SK-N-SH (cell line): Measurements from ENCODE around the gene LRRC46. TPM values are rescaled to one million over a fixed set of nuclear protein-coding genes. Genes with fewer than 3 reads are reported as not detected.

Source experiments
- CTCF ChIA-PET: fragments of 300-600, 350-600 bp; formaldehyde crosslinking; extraction: SDS; loops from one replicate; lab custom pipeline; 2021; lab: Yijun Ruan, JAX
- POLR2A ChIA-PET: fragments of 350-600 bp; sonication (Branson Sonifier 250); formaldehyde crosslinking; extraction: SDS; loops from one replicate; lab custom pipeline; 2020; ENCODE audit warnings: antibody characterized with exemption, inconsistent platforms; lab: Yijun Ruan, JAX
- DNase-seq: peaks from one replicate; pipeline ENCODE4 v3.0.0; 2012
- H2AFZ ChIP-seq: fragments of 200-600 bp; sonication (generic); 2 replicates; pipeline ENCODE4 v1.8.1; 2016; ENCODE audit warnings: antibody characterized with exemption, mild to moderate bottlenecking, low read depth
- H3F3A ChIP-seq: fragments of 200-600 bp; sonication (generic); replicated peaks from 2 replicates; pipeline ENCODE3; 2016; ENCODE audit warnings: antibody characterized with exemption, mild to moderate bottlenecking; ENCODE audit not compliant: insufficient read depth
- H3K27ac ChIP-seq, 2 experiments: fragments of 200-500 bp in 1 of 2; fragments of 200-600 bp in 1 of 2; sonication (Bioruptor generic) in 1 of 2; sonication (generic), shearing (Covaris generic) in 1 of 2; 2 replicates each; pipeline versions ENCODE4 v1.5.1 to v1.6.1; 2014 to 2016; ENCODE audit warnings: low read depth in 2 of 2, inconsistent platforms in 1 of 2, low read length in 1 of 2, mild to moderate bottlenecking in 1 of 2, mixed read lengths in 1 of 2
- H3K27me3 ChIP-seq: fragments of 200-600 bp; sonication (generic), shearing (Covaris generic); 2 replicates; pipeline ENCODE4 v1.6.1; 2016; ENCODE audit warnings: mixed run types; ENCODE audit not compliant: insufficient read depth
- H3K36me3 ChIP-seq, 2 experiments: fragments of 200-500 bp in 1 of 2; fragments of 200-600 bp in 1 of 2; sonication (Bioruptor generic) in 1 of 2; sonication (generic) in 1 of 2; replicated peaks in 1 of 2; 2 replicates each; pipeline versions ENCODE3 to v1.5.1; 2014 to 2016; ENCODE audit warnings: low read length in 1 of 2, mild to moderate bottlenecking in 1 of 2; ENCODE audit not compliant: insufficient read depth in 2 of 2, control insufficient read depth in 1 of 2
- H3K4me1 ChIP-seq, 2 experiments: fragments of 200-500 bp in 1 of 2; fragments of 200-600 bp in 1 of 2; sonication (Bioruptor generic) in 1 of 2; sonication (generic), shearing (Covaris generic) in 1 of 2; 2 replicates each; pipeline versions ENCODE4 v1.5.1 to v1.6.1; 2014 to 2016; ENCODE audit warnings: low read depth in 1 of 2, low read length in 1 of 2, mixed run types in 1 of 2; ENCODE audit not compliant: insufficient read depth in 2 of 2, control insufficient read depth in 1 of 2
- H3K4me2 ChIP-seq: fragments of 200-600 bp; sonication (generic), shearing (Covaris generic); 2 replicates; pipeline ENCODE4 v1.6.1; 2017; ENCODE audit warnings: mixed run types
- H3K4me3 ChIP-seq, 2 experiments: fragments of 200-500 bp in 1 of 2; fragments of 200-600 bp in 1 of 2; sonication (Bioruptor generic) in 1 of 2; sonication (generic), shearing (Covaris generic) in 1 of 2; 2 replicates each; pipeline versions ENCODE4 v1.5.1 to v1.8.1; 2014 to 2016; ENCODE audit warnings: low read depth in 2 of 2, inconsistent platforms in 1 of 2, low read length in 1 of 2, mild to moderate bottlenecking in 1 of 2, mixed read lengths in 1 of 2, moderate library complexity in 1 of 2
- H3K79me2 ChIP-seq: fragments of 200-600 bp; sonication (generic); 2 replicates; pipeline ENCODE4 v1.8.1; 2017; ENCODE audit warnings: mild to moderate bottlenecking; ENCODE audit not compliant: insufficient read depth
- H3K9ac ChIP-seq: fragments of 200-600 bp; sonication (generic); 2 replicates; pipeline ENCODE4 v1.6.1; 2017; ENCODE audit warnings: mixed run types
- H3K9me2 ChIP-seq: fragments of 200-600 bp; sonication (generic); 2 replicates; pipeline ENCODE4 v1.6.1; 2017; ENCODE audit warnings: mixed run types
- H3K9me3 ChIP-seq: fragments of 200-600 bp; sonication (generic); 2 replicates; pipeline ENCODE4 v1.6.1; 2017; ENCODE audit warnings: mixed run types, mild to moderate bottlenecking, moderate library complexity
- H4K20me1 ChIP-seq: fragments of 200-600 bp; sonication (generic); 2 replicates; pipeline ENCODE4 v1.6.1; 2017; ENCODE audit warnings: mild to moderate bottlenecking, mixed run types; ENCODE audit not compliant: insufficient read depth
- EP300 ChIP-seq, 2 experiments: IDR thresholded peaks; 2 replicates each; pipeline versions ENCODE4 v1.4.0 to v1.6.1; 2012; ENCODE audit warnings: borderline replicate concordance in 1 of 2, low read depth in 1 of 2, low read length in 1 of 2
- FOXJ3 ChIP-seq: sonication (generic); formaldehyde crosslinking; IDR thresholded peaks from 2 replicates; pipeline ENCODE4 v1.5.1; 2020; ENCODE audit warnings: mild to moderate bottlenecking, missing genetic modification reagents
- JUND ChIP-seq: IDR thresholded peaks from 2 replicates; pipeline ENCODE4 v1.4.0; 2012
- MXI1 ChIP-seq: IDR thresholded peaks from 2 replicates; pipeline ENCODE4 v1.6.1; 2012; ENCODE audit warnings: mild to moderate bottlenecking, low read depth, low read length, improper control_type of control experiment
- POLR2AphosphoS5 ChIP-seq: IDR thresholded peaks from 2 replicates; pipeline ENCODE4 v1.6.1; 2012; ENCODE audit warnings: low read depth, low read length
- RCOR1 ChIP-seq: fragments of 150-350 bp; IDR thresholded peaks from 2 replicates; pipeline ENCODE4 v1.6.1; 2017; ENCODE audit warnings: antibody characterized with exemption, low read length
- RXRA ChIP-seq: IDR thresholded peaks from 2 replicates; pipeline ENCODE4 v1.4.0; 2012; ENCODE audit warnings: low read depth, mild to moderate bottlenecking, borderline replicate concordance
- SMC3 ChIP-seq: IDR thresholded peaks from 2 replicates; pipeline ENCODE4 v1.6.1; 2012; ENCODE audit warnings: low read depth, low read length, improper control_type of control experiment
- TAF1 ChIP-seq: IDR thresholded peaks from 2 replicates; pipeline ENCODE4 v1.6.1; 2012; ENCODE audit warnings: low read depth, mild to moderate bottlenecking, low read length, moderate library complexity, borderline replicate concordance
- YY1 ChIP-seq: IDR thresholded peaks from 2 replicates; pipeline ENCODE4 v1.4.0; 2012; ENCODE audit warnings: low read depth, mild to moderate bottlenecking
- WGBS: methylation state at CpG from one replicate; pipeline ENCODE4 v1.1.6; 2017; ENCODE audit warnings: low lambda C conversion rate; 5-methylcytosine and 5-hydroxymethylcytosine counted together
- polyA plus RNA-seq, 3 experiments: library from polyadenylated mRNA; depleted of rRNA; stranded (reverse); fragments of >200 nt; gene quantifications; 2 replicates each; pipeline ENCODE4 v1.2.3, GENCODE V29; 2012
- TF ChIP-seq, protein P1 (sequence below): IDR thresholded peaks from 2 replicates; pipeline ENCODE4 v1.4.0; 2012; ENCODE audit warnings: low read depth, borderline replicate concordance
- TF ChIP-seq, protein P2 (sequence below): IDR thresholded peaks from 2 replicates; pipeline ENCODE4 v1.4.0; 2012; ENCODE audit warnings: low read depth, borderline replicate concordance
- TF ChIP-seq, protein P3 (sequence below): IDR thresholded peaks from 2 replicates; pipeline ENCODE4 v1.6.1; 2012; ENCODE audit warnings: mild to moderate bottlenecking, low read depth, low read length, moderate library complexity
- TF ChIP-seq, protein P4 (sequence below): fragments of 150-350 bp; IDR thresholded peaks from 2 replicates; pipeline ENCODE4 v1.6.1; 2016; ENCODE audit warnings: mild to moderate bottlenecking, low read depth, low read length
- TF ChIP-seq, protein P5 (sequence below): IDR thresholded peaks from 2 replicates; pipeline ENCODE4 v1.4.0; 2012; ENCODE audit warnings: low read depth
- TF ChIP-seq, protein P6 (sequence below): IDR thresholded peaks from 2 replicates; pipeline ENCODE4; 2012

Gene LRRC46
- polyA plus RNA-seq, 1 of the 3 experiments (the other 2 are of a cell fraction), result 1.6 TPM

DNA sequence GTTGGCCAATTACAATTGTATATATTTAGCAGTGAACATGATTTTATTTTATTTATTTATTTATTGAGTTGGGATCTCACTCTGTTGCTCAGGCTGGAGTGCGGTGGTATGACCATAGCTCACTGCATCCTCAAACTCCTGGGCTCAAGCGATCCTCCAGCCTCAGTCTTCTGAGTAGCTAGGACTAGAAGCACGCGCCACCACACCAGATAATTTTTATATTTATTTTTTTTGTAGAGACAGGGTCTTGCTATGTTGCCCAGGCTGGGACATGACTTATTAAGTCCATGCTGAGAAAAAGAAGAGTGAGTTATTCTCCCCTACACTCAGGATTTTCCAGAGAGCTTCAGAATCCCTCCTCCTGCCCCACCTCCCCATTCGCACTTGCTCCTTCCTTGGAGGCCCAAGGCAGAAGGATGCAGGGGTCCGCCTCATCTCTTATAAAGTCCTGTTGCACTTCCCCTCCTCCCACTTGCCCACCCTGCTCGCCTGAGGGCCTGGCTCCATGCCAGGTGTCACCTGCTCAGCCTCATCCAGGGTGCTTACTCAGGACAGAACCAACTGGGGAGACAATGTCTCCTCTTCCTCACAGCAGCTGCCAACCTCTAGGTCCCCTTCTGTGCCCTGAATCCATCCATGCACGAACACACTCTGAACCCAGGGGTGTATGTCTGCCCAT lies 48.4 kb downstream of the LRRC46 start:
- Histone ChIP-seq H3F3A (peaks cover 5% of the 10 kb centered on the region), H4K20me1 (no peaks in the 10 kb centered on the region), H3K4me1 (peaks cover 0 to 8% of the 10 kb centered on the region in 2 experiments; a peak in 1 of 4 replicates), H3K9me3 (no peaks in the 10 kb centered on the region), H3K36me3 (no peaks in the 10 kb centered on the region), H3K79me2 (no peaks in the 10 kb centered on the region), H3K27me3 (peaks cover 26% of the 10 kb centered on the region; the same call in 1 of the 2 replicates), H3K9ac (no peak overlapping the region), H3K4me2 (no peak overlapping the region), H3K9me2 (no peaks in the 10 kb centered on the region), H3K27ac (no peak overlapping the region), H3K4me3 (no peak overlapping the region), H2AFZ (no peak overlapping the region)
- TF ChIP-seq YY1 (no peak), JUND (no peak), TAF1 (no peak), POLR2AphosphoS5 (no peak), SMC3 (no peak), RCOR1 (no peak), FOXJ3 (CRISPR knock-in tag) (no peak), EP300 (IDR thresholded peaks at IDR 0.05; ENCODE audit: borderline replicate concordance in 1 of 2, low read depth in 1 of 2, low read length in 1 of 2) (no peak), MXI1 (no peak), RXRA (no peak)
- TF ChIP-seq, protein P1, sequence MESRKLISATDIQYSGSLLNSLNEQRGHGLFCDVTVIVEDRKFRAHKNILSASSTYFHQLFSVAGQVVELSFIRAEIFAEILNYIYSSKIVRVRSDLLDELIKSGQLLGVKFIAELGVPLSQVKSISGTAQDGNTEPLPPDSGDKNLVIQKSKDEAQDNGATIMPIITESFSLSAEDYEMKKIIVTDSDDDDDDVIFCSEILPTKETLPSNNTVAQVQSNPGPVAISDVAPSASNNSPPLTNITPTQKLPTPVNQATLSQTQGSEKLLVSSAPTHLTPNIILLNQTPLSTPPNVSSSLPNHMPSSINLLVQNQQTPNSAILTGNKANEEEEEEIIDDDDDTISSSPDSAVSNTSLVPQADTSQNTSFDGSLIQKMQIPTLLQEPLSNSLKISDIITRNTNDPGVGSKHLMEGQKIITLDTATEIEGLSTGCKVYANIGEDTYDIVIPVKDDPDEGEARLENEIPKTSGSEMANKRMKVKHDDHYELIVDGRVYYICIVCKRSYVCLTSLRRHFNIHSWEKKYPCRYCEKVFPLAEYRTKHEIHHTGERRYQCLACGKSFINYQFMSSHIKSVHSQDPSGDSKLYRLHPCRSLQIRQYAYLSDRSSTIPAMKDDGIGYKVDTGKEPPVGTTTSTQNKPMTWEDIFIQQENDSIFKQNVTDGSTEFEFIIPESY, result no peak
- TF ChIP-seq, protein P2, sequence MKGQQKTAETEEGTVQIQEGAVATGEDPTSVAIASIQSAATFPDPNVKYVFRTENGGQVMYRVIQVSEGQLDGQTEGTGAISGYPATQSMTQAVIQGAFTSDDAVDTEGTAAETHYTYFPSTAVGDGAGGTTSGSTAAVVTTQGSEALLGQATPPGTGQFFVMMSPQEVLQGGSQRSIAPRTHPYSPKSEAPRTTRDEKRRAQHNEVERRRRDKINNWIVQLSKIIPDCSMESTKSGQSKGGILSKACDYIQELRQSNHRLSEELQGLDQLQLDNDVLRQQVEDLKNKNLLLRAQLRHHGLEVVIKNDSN, result no peak
- TF ChIP-seq, protein P3, sequence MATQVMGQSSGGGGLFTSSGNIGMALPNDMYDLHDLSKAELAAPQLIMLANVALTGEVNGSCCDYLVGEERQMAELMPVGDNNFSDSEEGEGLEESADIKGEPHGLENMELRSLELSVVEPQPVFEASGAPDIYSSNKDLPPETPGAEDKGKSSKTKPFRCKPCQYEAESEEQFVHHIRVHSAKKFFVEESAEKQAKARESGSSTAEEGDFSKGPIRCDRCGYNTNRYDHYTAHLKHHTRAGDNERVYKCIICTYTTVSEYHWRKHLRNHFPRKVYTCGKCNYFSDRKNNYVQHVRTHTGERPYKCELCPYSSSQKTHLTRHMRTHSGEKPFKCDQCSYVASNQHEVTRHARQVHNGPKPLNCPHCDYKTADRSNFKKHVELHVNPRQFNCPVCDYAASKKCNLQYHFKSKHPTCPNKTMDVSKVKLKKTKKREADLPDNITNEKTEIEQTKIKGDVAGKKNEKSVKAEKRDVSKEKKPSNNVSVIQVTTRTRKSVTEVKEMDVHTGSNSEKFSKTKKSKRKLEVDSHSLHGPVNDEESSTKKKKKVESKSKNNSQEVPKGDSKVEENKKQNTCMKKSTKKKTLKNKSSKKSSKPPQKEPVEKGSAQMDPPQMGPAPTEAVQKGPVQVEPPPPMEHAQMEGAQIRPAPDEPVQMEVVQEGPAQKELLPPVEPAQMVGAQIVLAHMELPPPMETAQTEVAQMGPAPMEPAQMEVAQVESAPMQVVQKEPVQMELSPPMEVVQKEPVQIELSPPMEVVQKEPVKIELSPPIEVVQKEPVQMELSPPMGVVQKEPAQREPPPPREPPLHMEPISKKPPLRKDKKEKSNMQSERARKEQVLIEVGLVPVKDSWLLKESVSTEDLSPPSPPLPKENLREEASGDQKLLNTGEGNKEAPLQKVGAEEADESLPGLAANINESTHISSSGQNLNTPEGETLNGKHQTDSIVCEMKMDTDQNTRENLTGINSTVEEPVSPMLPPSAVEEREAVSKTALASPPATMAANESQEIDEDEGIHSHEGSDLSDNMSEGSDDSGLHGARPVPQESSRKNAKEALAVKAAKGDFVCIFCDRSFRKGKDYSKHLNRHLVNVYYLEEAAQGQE, result no peak
- TF ChIP-seq, protein P4, sequence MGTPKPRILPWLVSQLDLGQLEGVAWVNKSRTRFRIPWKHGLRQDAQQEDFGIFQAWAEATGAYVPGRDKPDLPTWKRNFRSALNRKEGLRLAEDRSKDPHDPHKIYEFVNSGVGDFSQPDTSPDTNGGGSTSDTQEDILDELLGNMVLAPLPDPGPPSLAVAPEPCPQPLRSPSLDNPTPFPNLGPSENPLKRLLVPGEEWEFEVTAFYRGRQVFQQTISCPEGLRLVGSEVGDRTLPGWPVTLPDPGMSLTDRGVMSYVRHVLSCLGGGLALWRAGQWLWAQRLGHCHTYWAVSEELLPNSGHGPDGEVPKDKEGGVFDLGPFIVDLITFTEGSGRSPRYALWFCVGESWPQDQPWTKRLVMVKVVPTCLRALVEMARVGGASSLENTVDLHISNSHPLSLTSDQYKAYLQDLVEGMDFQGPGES, result no peak
- TF ChIP-seq, protein P5, sequence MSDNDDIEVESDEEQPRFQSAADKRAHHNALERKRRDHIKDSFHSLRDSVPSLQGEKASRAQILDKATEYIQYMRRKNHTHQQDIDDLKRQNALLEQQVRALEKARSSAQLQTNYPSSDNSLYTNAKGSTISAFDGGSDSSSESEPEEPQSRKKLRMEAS, result no peak
- TF ChIP-seq, protein P6, sequence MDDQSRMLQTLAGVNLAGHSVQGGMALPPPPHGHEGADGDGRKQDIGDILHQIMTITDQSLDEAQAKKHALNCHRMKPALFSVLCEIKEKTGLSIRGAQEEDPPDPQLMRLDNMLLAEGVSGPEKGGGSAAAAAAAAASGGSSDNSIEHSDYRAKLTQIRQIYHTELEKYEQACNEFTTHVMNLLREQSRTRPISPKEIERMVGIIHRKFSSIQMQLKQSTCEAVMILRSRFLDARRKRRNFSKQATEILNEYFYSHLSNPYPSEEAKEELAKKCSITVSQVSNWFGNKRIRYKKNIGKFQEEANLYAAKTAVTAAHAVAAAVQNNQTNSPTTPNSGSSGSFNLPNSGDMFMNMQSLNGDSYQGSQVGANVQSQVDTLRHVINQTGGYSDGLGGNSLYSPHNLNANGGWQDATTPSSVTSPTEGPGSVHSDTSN, result no peak
- POLR2A ChIA-PET, result no interaction called here
- CTCF ChIA-PET, result interaction anchor here (0.8 to 19.9 kb wide), 4 partner anchors 9 to 64 kb away, joined by 3 to 1447 read pairs (median 27); partner anchors contain the start of genes SCRN2 and SP6
- WGBS, result 60% methylated on average over 8 of the region's 8 CpGs
- DNase-seq, result no peak
